ENCODE measurements around the gene SLC7A8. TPM values are rescaled to one million over a fixed set of nuclear protein-coding genes. Genes with fewer than 3 reads are reported as not detected.

SLC7A8 gene
- total RNA-seq, 1 donor from 2014 or later: 2.3 TPM

DNA sequence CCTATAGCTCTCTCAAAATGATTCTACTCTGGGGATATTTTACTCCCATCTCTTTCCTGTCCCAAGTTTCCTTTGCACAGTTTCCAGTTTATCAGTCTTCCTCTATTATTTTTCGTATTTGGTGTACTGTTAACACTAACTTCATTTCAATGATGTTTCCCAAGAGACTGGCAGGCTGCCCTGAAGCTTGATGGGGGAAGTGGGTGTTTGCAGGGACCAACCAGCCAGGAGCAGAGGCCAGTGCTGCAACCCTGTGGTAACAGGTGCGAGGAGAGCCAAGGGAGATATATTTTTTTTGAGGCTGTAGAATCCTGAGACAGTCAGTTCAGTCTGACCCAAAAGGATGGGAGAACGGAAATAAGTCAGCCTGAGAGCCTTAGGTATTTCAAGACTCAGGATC lies 52.6 kb downstream of the SLC7A8 start:
- H3K4me3 ChIP-seq (ENCODE audit: low read depth, low read length): no peak overlapping the region
- no peak for DNase-seq (ENCODE audit: low read depth)
- H3K36me3 ChIP-seq (ENCODE audit: control insufficient read depth, insufficient read depth, low read length): no peaks in the 10 kb centered on the region
- TF ChIP-seq, protein P1, sequence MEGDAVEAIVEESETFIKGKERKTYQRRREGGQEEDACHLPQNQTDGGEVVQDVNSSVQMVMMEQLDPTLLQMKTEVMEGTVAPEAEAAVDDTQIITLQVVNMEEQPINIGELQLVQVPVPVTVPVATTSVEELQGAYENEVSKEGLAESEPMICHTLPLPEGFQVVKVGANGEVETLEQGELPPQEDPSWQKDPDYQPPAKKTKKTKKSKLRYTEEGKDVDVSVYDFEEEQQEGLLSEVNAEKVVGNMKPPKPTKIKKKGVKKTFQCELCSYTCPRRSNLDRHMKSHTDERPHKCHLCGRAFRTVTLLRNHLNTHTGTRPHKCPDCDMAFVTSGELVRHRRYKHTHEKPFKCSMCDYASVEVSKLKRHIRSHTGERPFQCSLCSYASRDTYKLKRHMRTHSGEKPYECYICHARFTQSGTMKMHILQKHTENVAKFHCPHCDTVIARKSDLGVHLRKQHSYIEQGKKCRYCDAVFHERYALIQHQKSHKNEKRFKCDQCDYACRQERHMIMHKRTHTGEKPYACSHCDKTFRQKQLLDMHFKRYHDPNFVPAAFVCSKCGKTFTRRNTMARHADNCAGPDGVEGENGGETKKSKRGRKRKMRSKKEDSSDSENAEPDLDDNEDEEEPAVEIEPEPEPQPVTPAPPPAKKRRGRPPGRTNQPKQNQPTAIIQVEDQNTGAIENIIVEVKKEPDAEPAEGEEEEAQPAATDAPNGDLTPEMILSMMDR (IDR thresholded peaks at IDR 0.05; ENCODE audit: insufficient read depth, low read length, poor library complexity, severe bottlenecking): no peak
- no peaks in the 10 kb centered on the region for H3K27me3 ChIP-seq (ENCODE audit: control insufficient read depth, insufficient read depth, low read length)

DNA sequence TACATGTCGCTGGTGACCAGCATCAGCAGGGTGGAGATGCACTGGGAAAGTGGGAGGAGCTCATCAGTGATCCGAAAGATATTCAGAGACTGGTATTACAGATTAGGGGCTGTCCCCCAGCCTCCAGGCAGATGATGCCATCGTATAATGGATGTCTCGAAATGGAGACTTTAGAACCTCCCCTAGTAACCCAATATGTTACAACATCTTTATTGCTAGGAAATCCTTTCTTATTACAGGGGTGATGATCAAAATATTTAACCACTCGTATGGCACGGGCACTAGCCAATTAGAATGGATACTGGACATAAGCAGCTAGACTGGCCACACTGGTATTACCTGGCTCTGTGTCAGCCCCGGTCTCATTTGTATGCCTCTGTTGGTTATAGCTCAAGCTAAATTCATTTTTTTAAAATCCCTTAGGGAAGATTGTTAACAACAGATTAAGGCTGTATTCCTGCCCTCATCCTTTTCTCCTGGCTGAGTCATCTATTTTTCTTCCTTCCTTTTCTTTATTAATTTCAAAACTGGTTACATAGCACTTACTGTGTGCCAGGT lies 53.6 kb downstream of the SLC7A8 start:
- DNase-seq (ENCODE audit: low read depth): no peak
- H3K36me3 ChIP-seq (ENCODE audit: control insufficient read depth, insufficient read depth, low read length): no peaks in the 10 kb centered on the region
- TF ChIP-seq, protein P1 (IDR thresholded peaks at IDR 0.05; ENCODE audit: insufficient read depth, low read length, poor library complexity, severe bottlenecking): no peak
- no peak overlapping the region for H3K4me3 ChIP-seq (ENCODE audit: low read depth, low read length)
- no peaks in the 10 kb centered on the region for H3K27me3 ChIP-seq (ENCODE audit: control insufficient read depth, insufficient read depth, low read length)

DNA sequence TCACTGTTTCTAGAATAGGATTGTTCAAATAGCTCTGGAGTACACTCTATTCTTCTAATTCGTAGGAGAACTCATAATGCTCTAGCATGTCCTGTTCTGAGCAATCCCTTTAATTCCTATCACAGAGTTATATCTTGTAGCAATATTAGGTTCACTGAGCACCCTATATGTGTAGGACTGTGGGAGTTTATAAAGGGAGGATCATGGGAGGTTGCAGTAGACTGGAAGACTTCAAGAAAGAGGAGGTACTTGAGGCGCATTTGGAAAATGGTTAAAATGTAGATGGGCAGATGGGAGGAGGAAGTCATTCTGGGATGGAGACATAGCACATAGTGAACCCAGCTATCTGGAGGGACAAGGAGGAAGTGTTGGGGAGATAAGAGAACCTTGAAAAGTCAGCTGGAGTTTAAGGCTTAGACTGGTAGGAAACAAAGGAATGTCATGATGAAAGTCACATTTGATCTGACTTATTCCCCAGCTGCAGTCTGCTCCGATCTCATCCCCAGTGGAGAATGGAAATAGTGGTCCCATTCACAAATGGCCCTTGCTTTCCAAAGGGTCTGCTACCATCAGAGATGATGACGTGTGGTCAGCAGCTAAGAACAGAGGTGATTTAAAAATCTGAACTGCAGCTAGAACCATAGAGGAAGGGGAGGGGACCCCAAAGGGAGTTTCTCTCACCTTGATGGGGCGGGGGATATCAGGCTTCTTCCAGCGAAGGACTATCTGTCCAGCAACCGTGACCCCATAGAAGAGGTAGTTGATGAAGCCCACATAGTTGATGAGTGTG lies 54.3 kb downstream of the SLC7A8 start:
- TF ChIP-seq, protein P1 (IDR thresholded peaks at IDR 0.05; ENCODE audit: insufficient read depth, low read length, poor library complexity, severe bottlenecking): no peak
- no peaks in the 10 kb centered on the region for H3K27me3 ChIP-seq (ENCODE audit: control insufficient read depth, insufficient read depth, low read length)
- no peaks in the 10 kb centered on the region for H3K36me3 ChIP-seq (ENCODE audit: control insufficient read depth, insufficient read depth, low read length)
- no peak overlapping the region for H3K4me3 ChIP-seq (ENCODE audit: low read depth, low read length)
- no peak for DNase-seq (ENCODE audit: low read depth)

DNA sequence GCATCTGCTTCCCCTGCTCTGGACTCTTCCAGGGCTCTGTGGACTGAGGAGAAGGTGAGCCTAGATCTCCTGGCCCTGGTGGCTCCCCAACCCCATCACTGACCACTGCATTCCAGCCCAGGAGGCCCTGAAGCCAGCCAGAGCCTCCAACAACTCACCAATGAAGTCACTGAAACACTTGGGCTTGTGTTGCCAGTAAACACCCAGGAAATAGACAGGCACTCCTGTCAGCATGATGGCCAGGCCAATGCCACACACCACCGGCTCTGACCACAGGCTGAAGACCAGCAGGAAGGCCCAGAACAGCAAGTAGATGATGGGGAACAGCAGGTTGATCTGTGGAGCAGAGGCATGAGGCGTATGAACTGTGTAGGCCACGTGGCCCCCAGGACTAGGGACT lies 55.6 kb downstream of the SLC7A8 start:
- Histone ChIP-seq H3K36me3 (ENCODE audit: control insufficient read depth, insufficient read depth, low read length) (no peaks in the 10 kb centered on the region), H3K4me3 (ENCODE audit: low read depth, low read length) (no peak overlapping the region), H3K27me3 (ENCODE audit: control insufficient read depth, insufficient read depth, low read length) (no peaks in the 10 kb centered on the region)
- DNase-seq (ENCODE audit: low read depth): no peak
- TF ChIP-seq, protein P1 (IDR thresholded peaks at IDR 0.05; ENCODE audit: insufficient read depth, low read length, poor library complexity, severe bottlenecking): no peak

DNA sequence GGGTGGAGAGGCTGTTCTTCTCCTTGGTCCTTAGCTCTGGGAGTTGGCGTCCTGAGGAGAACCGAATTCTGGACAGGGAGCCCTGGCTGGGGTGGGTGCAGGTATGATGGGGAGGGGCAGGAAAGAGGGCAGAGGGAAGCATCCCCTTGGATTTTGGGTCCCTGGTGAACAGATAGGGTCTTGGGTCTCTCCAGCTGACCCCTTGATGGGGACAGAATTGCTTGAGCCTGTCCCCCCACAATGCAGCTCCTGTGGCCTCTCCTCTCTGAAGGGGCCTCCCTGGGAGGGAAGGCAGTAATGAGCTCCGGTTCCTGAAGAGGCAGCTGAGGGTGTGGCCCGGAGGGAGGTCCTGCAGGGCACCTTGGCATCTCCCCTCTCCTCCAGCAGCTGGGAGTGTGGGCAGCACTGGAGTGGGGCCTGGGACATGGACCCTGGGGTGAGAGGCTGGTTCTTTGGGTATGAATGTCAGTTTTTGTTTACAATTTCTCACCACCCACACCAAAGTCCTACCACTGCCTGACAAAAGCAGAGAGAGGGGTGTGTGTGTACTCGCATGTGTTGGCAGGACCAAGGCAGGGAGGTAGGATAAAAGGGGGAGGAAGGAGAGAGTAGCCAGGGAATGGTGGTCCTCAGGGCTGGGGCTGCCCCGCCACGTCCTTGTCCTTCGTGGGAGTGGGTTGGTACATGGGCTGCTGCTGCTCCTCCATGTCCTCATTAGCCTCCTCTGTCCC lies 56.7 kb downstream of the SLC7A8 start:
- Histone ChIP-seq H3K36me3 (ENCODE audit: control insufficient read depth, insufficient read depth, low read length) (no peaks in the 10 kb centered on the region), H3K27me3 (ENCODE audit: control insufficient read depth, insufficient read depth, low read length) (no peaks in the 10 kb centered on the region), H3K4me3 (ENCODE audit: low read depth, low read length) (no peak overlapping the region)
- TF ChIP-seq, protein P1 (IDR thresholded peaks at IDR 0.05; ENCODE audit: insufficient read depth, low read length, poor library complexity, severe bottlenecking): no peak
- no peak for DNase-seq (ENCODE audit: low read depth)

All from kidney epithelial cell (primary cell).